Endothelial cell (in vitro differentiated cells): ENCODE results near the gene MIEN1. TPM values are rescaled to one million over a fixed set of nuclear protein-coding genes. Genes with fewer than 3 reads are reported as not detected.
A peak's percentile ranks its signal among the peaks of the same experiment; 100 is the strongest.
"Not testable (repeated sequence)": the region's sequence is repeated elsewhere in the genome, so short reads cannot be mapped to it uniquely, and the experiment has no call there.

Experiments
- DNase-seq: peaks from one replicate; pipeline ENCODE4 v3.0.0; 2021; ENCODE audit warnings: low spot score
- H3K27ac Mint-ChIP-seq: one replicate; pipeline ENCODE4 v1.8.0; 2021; ENCODE audit warnings: mixed read lengths, inconsistent platforms; ENCODE audit not compliant: unreplicated experiment
- H3K27me3 Mint-ChIP-seq: one replicate; pipeline ENCODE4 v1.8.0; 2021; ENCODE audit warnings: mild to moderate bottlenecking, moderate library complexity, mixed read lengths, inconsistent platforms; ENCODE audit not compliant: unreplicated experiment
- H3K36me3 Mint-ChIP-seq: one replicate; pipeline ENCODE4 v1.8.0; 2021; ENCODE audit warnings: mild to moderate bottlenecking, low read depth, mixed read lengths, inconsistent platforms; ENCODE audit not compliant: unreplicated experiment
- H3K4me1 Mint-ChIP-seq: one replicate; pipeline ENCODE4 v1.8.0; 2021; ENCODE audit warnings: mild to moderate bottlenecking, mixed read lengths, inconsistent platforms; ENCODE audit not compliant: unreplicated experiment
- H3K4me3 Mint-ChIP-seq: one replicate; pipeline ENCODE4 v1.8.0; 2021; ENCODE audit warnings: mild to moderate bottlenecking, mixed read lengths, inconsistent platforms; ENCODE audit not compliant: unreplicated experiment
- H3K9me3 Mint-ChIP-seq: one replicate; pipeline ENCODE4 v1.8.0; 2021; ENCODE audit warnings: mixed read lengths, inconsistent platforms; ENCODE audit not compliant: unreplicated experiment
- CTCF ChIP-seq: fragments of 200-600 bp; sonication (generic); IDR thresholded peaks from one replicate; pipeline ENCODE4 v1.5.0; 2021; ENCODE audit warnings: antibody characterized with exemption; ENCODE audit not compliant: unreplicated experiment
- total RNA-seq: library from RNA; stranded (reverse); fragmentation: NEBNext Ultra II Directional; extraction: Animal tissue kit (Norgen Biotek cat#: 25700); gene quantifications from one replicate; pipeline ENCODE4 v1.2.1, GENCODE V29; 2021; ENCODE audit not compliant: unreplicated experiment

The MIEN1 gene
- total RNA-seq, 1 donor from 2014 or later, result 15.5 TPM

GRCh38 chr17:39700148-39700987 lies 30.0 kb downstream of the MIEN1 start:
- no peak for TF ChIP-seq CTCF
- peak; percentile 35 for DNase-seq

GRCh38 chr17:39699818-39700147 lies 30.5 kb downstream of the MIEN1 start, which contains the start of gene ERBB2:
TSS of gene ERBB2 (plus strand) at chr17:39700064. CDS start at chr17:39700239, 175 bp downstream.
- peak; percentile 42 for DNase-seq
- H3K9me3 Mint-ChIP-seq, result no peaks in the 10 kb centered on the region
- peak within 1 kb of the TSS; percentile 72 for H3K27ac Mint-ChIP-seq
- peaks cover 25% of the 10 kb centered on the region for H3K4me1 Mint-ChIP-seq
- peak within 1 kb of the TSS; percentile 97 for H3K4me3 Mint-ChIP-seq
- H3K36me3 Mint-ChIP-seq, result no peaks in the 10 kb centered on the region
- TF ChIP-seq CTCF, result no peak
- H3K27me3 Mint-ChIP-seq, result peaks cover 7% of the 10 kb centered on the region

More at GRCh38 chr17:39700148-39700987, 30.0 kb downstream of the MIEN1 start:
- no peaks in the 10 kb centered on the region for H3K9me3 Mint-ChIP-seq
- peaks cover 7% of the 10 kb centered on the region for H3K27me3 Mint-ChIP-seq
- H3K4me3 Mint-ChIP-seq, result peak overlapping the region; percentile 88
- no peak overlapping the region for H3K27ac Mint-ChIP-seq
- peaks cover 25% of the 10 kb centered on the region for H3K4me1 Mint-ChIP-seq
- no peaks in the 10 kb centered on the region for H3K36me3 Mint-ChIP-seq

GRCh38 chr17:39699157-39699817 lies 31.0 kb downstream of the MIEN1 start:
- peak overlapping the region; percentile 72 for H3K27ac Mint-ChIP-seq
- H3K9me3 Mint-ChIP-seq, H3K36me3 Mint-ChIP-seq, H3K27me3 Mint-ChIP-seq, DNase-seq: not testable (repeated sequence)
- H3K4me3 Mint-ChIP-seq, result peak overlapping the region; percentile 97
- peaks cover 28% of the 10 kb centered on the region for H3K4me1 Mint-ChIP-seq

GRCh38 chr17:39697961-39698360 lies 32.4 kb downstream of the MIEN1 start:
- Mint-ChIP-seq H3K36me3 (no peaks in the 10 kb centered on the region), H3K27me3 (peaks cover 9% of the 10 kb centered on the region), H3K27ac (no peak overlapping the region), H3K4me3 (no peak overlapping the region), H3K4me1 (peaks cover 29% of the 10 kb centered on the region), H3K9me3 (no peaks in the 10 kb centered on the region)
- no peak for DNase-seq
- TF ChIP-seq CTCF, result no peak

- Mint-ChIP-seq H3K4me3 (no peak overlapping the region), H3K4me1 (peaks cover 26% of the 10 kb centered on the region)
Observed at GRCh38 chr17:39696731-39697130, 33.6 kb downstream of the MIEN1 start.

More at GRCh38 chr17:39696731-39697130, 33.6 kb downstream of the MIEN1 start:
- Mint-ChIP-seq H3K27me3 (peaks cover 9% of the 10 kb centered on the region), H3K27ac (no peak overlapping the region), H3K36me3 (no peaks in the 10 kb centered on the region), H3K9me3 (no peaks in the 10 kb centered on the region)
- TF ChIP-seq CTCF, result no peak
- no peak for DNase-seq
